H1 (cell line): ENCODE results near the gene COMP. TPM values are rescaled to one million over a fixed set of nuclear protein-coding genes. Genes with fewer than 3 reads are reported as not detected.

Source experiments
- CTCF ChIA-PET: fragments of 300-600 bp; sonication (Branson Sonifier 250); formaldehyde crosslinking; loops from one replicate; lab custom pipeline; 2021; ENCODE audit not compliant: partially characterized antibody; lab: Charles Lee
- POLR2A ChIA-PET: fragments of 300-600 bp; sonication (Branson Sonifier 250); formaldehyde crosslinking; loops from one replicate; lab custom pipeline; 2021; ENCODE audit warnings: inconsistent platforms; ENCODE audit not compliant: partially characterized antibody; lab: Charles Lee
- DNase-seq, 2 experiments: peaks; one replicate each; pipeline versions ENCODE4 v3.0.0 to v3.0.0-alpha.2; 2010 to 2022; ENCODE audit warnings: low spot score in 2 of 2, low read depth in 1 of 2, mixed read lengths in 1 of 2
- FAIRE-seq: peaks from 2 replicates; lab custom pipeline; 2011; peaks lifted over from hg19 to GRCh38; lab: Jason Lieb, UNC
- H2AFZ ChIP-seq: 2 replicates; pipeline ENCODE4 v1.8.1; 2012; ENCODE audit warnings: low read length, inconsistent platforms
- H2AK5ac ChIP-seq: 2 replicates; pipeline ENCODE4 v1.6.1; 2013; ENCODE audit warnings: low read depth, low read length
- H2BK120ac ChIP-seq: replicated peaks from 2 replicates; pipeline ENCODE3; 2013; ENCODE audit warnings: low read depth, low read length, inconsistent platforms
- H2BK12ac ChIP-seq: 2 replicates; pipeline ENCODE4 v1.6.1; 2013; ENCODE audit warnings: low read depth, low read length
- H2BK15ac ChIP-seq: 2 replicates; pipeline ENCODE4 v1.6.1; 2013; ENCODE audit warnings: low read length
- H2BK20ac ChIP-seq: 2 replicates; pipeline ENCODE4 v1.6.1; 2013; ENCODE audit warnings: low read length
- H2BK5ac ChIP-seq: 2 replicates; pipeline ENCODE4 v1.6.1; 2013; ENCODE audit warnings: low read depth, low read length
- H3K14ac ChIP-seq: 2 replicates; pipeline ENCODE4 v1.6.1; 2013; ENCODE audit warnings: inconsistent platforms; ENCODE audit not compliant: insufficient read length
- H3K18ac ChIP-seq: 2 replicates; pipeline ENCODE4 v1.6.1; 2013; ENCODE audit warnings: low read length; ENCODE audit errors: extremely low read depth
- H3K23ac ChIP-seq: 2 replicates; pipeline ENCODE4 v1.6.1; 2013; ENCODE audit warnings: inconsistent platforms; ENCODE audit not compliant: insufficient read length
- H3K23me2 ChIP-seq: 2 replicates; pipeline ENCODE4 v1.6.1; 2013; ENCODE audit warnings: low read depth, low read length
- H3K27ac ChIP-seq: 2 replicates; pipeline ENCODE4 v1.6.1; 2011; ENCODE audit warnings: low read depth, low read length, inconsistent platforms
- H3K27me3 ChIP-seq, 4 experiments: replicated peaks in 1 of 4; 1 replicate in 1 of 4; 2 replicates in 3 of 4; pipeline versions ENCODE4 v1.6.1 to v1.8.1; 2011 to 2013; ENCODE audit warnings: low read length in 3 of 4, mild to moderate bottlenecking in 3 of 4, inconsistent platforms in 2 of 4, mixed read lengths in 2 of 4, moderate library complexity in 1 of 4; ENCODE audit not compliant: control insufficient read depth in 3 of 4, insufficient read depth in 3 of 4; ENCODE audit errors: extremely low read depth in 1 of 4
- H3K36me3 ChIP-seq, 4 experiments: 2 replicates each; pipeline versions ENCODE4 v1.6.1 to v1.8.1; 2011 to 2013; ENCODE audit warnings: mild to moderate bottlenecking in 4 of 4, low read length in 3 of 4, moderate library complexity in 2 of 4, control low read depth in 1 of 4, inconsistent platforms in 1 of 4; ENCODE audit not compliant: insufficient read depth in 4 of 4, control insufficient read depth in 2 of 4
- H3K4ac ChIP-seq: replicated peaks from 2 replicates; pipeline ENCODE3; 2013; ENCODE audit warnings: low read length, low read depth, mixed read lengths, inconsistent platforms; ENCODE audit not compliant: insufficient read length
- H3K4me1 ChIP-seq, 4 experiments: replicated peaks in 1 of 4; 1 replicate in 1 of 4; 2 replicates in 3 of 4; pipeline versions ENCODE4 v1.6.1 to v1.8.1; 2011 to 2013; ENCODE audit warnings: low read length in 3 of 4, inconsistent platforms in 2 of 4, mixed read lengths in 1 of 4; ENCODE audit not compliant: insufficient read depth in 4 of 4, control insufficient read depth in 3 of 4
- H3K4me2 ChIP-seq, 2 experiments: 2 replicates each; pipeline versions ENCODE4 v1.6.1 to v1.8.1; 2011 to 2013; ENCODE audit warnings: low read depth in 2 of 2, low read length in 2 of 2, control low read depth in 1 of 2, inconsistent platforms in 1 of 2, mild to moderate bottlenecking in 1 of 2; ENCODE audit not compliant: insufficient read depth in 1 of 2
- H3K4me3 ChIP-seq, 4 experiments: fragments of 200-600, 300-600 bp in 1 of 4; sonication (generic), shearing (Covaris generic), sonication (Bioruptor Twin) in 1 of 4; 2 replicates each; pipeline versions ENCODE4 v1.5.1 to v1.8.1; 2011 to 2016; ENCODE audit warnings: low read length in 4 of 4, low read depth in 3 of 4, control low read depth in 2 of 4, inconsistent platforms in 2 of 4, mild to moderate bottlenecking in 2 of 4, mixed read lengths in 1 of 4, moderate library complexity in 1 of 4; ENCODE audit not compliant: insufficient read depth in 2 of 4; ENCODE audit errors: extremely low read depth in 1 of 4
- H3K56ac ChIP-seq: replicated peaks from 2 replicates; pipeline ENCODE3; 2013; ENCODE audit warnings: low read depth, mild to moderate bottlenecking, mixed read lengths, low read length, inconsistent platforms; ENCODE audit not compliant: insufficient read length
- H3K79me1 ChIP-seq: 2 replicates; pipeline ENCODE4 v1.6.1; 2013; ENCODE audit warnings: low read depth, low read length, control low read depth
- H3K79me2 ChIP-seq, 2 experiments: 2 replicates each; pipeline versions ENCODE4 v1.6.1 to v1.8.1; 2012 to 2013; ENCODE audit warnings: low read length in 2 of 2, mild to moderate bottlenecking in 2 of 2, inconsistent platforms in 1 of 2; ENCODE audit not compliant: insufficient read depth in 2 of 2, control insufficient read depth in 1 of 2
- H3K9ac ChIP-seq, 4 experiments: replicated peaks in 1 of 4; 1 replicate in 1 of 4; 2 replicates in 3 of 4; pipeline versions ENCODE4 v1.6.1 to v1.8.1; 2011 to 2013; ENCODE audit warnings: low read depth in 3 of 4, low read length in 3 of 4, control low read depth in 2 of 4, mild to moderate bottlenecking in 2 of 4, moderate library complexity in 2 of 4, inconsistent platforms in 1 of 4; ENCODE audit errors: extremely low read depth in 1 of 4
- H3K9me3 ChIP-seq, 2 experiments: 2 replicates each; pipeline versions ENCODE4 v1.6.1 to v1.8.1; 2012 to 2013; ENCODE audit warnings: mild to moderate bottlenecking in 2 of 2, moderate library complexity in 2 of 2, control low read depth in 1 of 2, inconsistent platforms in 1 of 2, low read depth in 1 of 2, low read length in 1 of 2, mixed read lengths in 1 of 2; ENCODE audit not compliant: insufficient read depth in 2 of 2
- H4K20me1 ChIP-seq, 2 experiments: replicated peaks in 1 of 2; 2 replicates each; pipeline versions ENCODE3 to v1.8.1; 2011 to 2013; ENCODE audit warnings: inconsistent platforms in 2 of 2, low read length in 2 of 2, mild to moderate bottlenecking in 1 of 2; ENCODE audit not compliant: insufficient read depth in 2 of 2, control insufficient read depth in 1 of 2
- H4K5ac ChIP-seq: 2 replicates; pipeline ENCODE4 v1.6.1; 2013; ENCODE audit warnings: low read length, low read depth, mixed read lengths, inconsistent platforms; ENCODE audit not compliant: insufficient read length
- H4K8ac ChIP-seq: 2 replicates; pipeline ENCODE4 v1.8.0; 2013; ENCODE audit warnings: mild to moderate bottlenecking, moderate library complexity, low read length, inconsistent platforms; ENCODE audit not compliant: insufficient read depth; ENCODE audit errors: extremely low read depth
- H4K91ac ChIP-seq: replicated peaks from 2 replicates; pipeline ENCODE3; 2013; ENCODE audit warnings: low read length, mixed read lengths, inconsistent platforms; ENCODE audit not compliant: insufficient read length
- BRCA1 ChIP-seq: IDR thresholded peaks from 2 replicates; pipeline ENCODE4 v1.6.1; 2012; ENCODE audit warnings: low read depth, low read length, improper control_type of control experiment
- CREB1 ChIP-seq: IDR thresholded peaks from 2 replicates; pipeline ENCODE4 v1.6.1; 2012; ENCODE audit warnings: inconsistent platforms
- GABPA ChIP-seq: IDR thresholded peaks from 2 replicates; pipeline ENCODE4 v1.6.1; 2011; ENCODE audit warnings: mild to moderate bottlenecking, low read length, moderate library complexity, borderline replicate concordance; ENCODE audit not compliant: insufficient read depth
- RAD21 ChIP-seq, 2 experiments: IDR thresholded peaks in 1 of 2; conservative IDR thresholded peaks in 1 of 2; 2 replicates each; pipeline ENCODE4 v1.6.1; 2011; ENCODE audit warnings: low read depth in 2 of 2, low read length in 2 of 2, improper control_type of control experiment in 1 of 2, inconsistent platforms in 1 of 2, mild to moderate bottlenecking in 1 of 2, moderate library complexity in 1 of 2
- SP1 ChIP-seq: IDR thresholded peaks from 2 replicates; pipeline ENCODE4 v1.6.1; 2011; ENCODE audit warnings: low read depth, low read length
- SP2 ChIP-seq: IDR thresholded peaks from 2 replicates; pipeline ENCODE4 v1.6.1; 2012; ENCODE audit warnings: mild to moderate bottlenecking, low read length, inconsistent platforms
- TAF1 ChIP-seq: IDR thresholded peaks from 2 replicates; pipeline ENCODE4 v1.6.1; 2011; ENCODE audit warnings: mild to moderate bottlenecking, low read depth, low read length
- ZNF274 ChIP-seq: IDR thresholded peaks from 2 replicates; pipeline ENCODE4 v1.7.0; 2012; ENCODE audit warnings: low read length, borderline replicate concordance; ENCODE audit errors: extremely low read depth
- WGBS, 2 experiments: shearing (Covaris generic) in 1 of 2; methylation state at CpG; one replicate each; pipeline versions ENCODE4 v1.1.6 to v1.1.7; 2013 to 2015; ENCODE audit warnings: low lambda C conversion rate in 2 of 2, mixed read lengths in 2 of 2, inconsistent platforms in 1 of 2, low coverage in 1 of 2, missing lambda C conversion rate in 1 of 2; ENCODE audit not compliant: insufficient replicate concordance in 2 of 2, insufficient coverage in 1 of 2, insufficient read length in 1 of 2; ENCODE audit errors: extremely low coverage in 1 of 2, missing lambda C conversion rate in 1 of 2; 5-methylcytosine and 5-hydroxymethylcytosine counted together
- polyA plus RNA-seq, 7 experiments: library from polyadenylated mRNA; depleted of rRNA in 3 of 7; stranded (reverse) in 5 of 7; unstranded in 2 of 7; fragments of >200 nt in 5 of 7; fragments of 200-250 nt in 2 of 7; gene quantifications; 1 replicate in 5 of 7; 2 replicates in 1 of 7; 4 replicates in 1 of 7; pipeline versions ENCODE4 v1.2.1 to v1.2.3, GENCODE V29; 2011 to 2013; ENCODE audit warnings: missing spikeins in 2 of 7, mixed read lengths in 2 of 7
- total RNA-seq: library from RNA; stranded (reverse); fragmentation: NEBNext Ultra II Directional; extraction: Animal tissue kit (Norgen Biotek cat#: 25700); gene quantifications from 2 replicates; pipeline ENCODE4 v1.2.1, GENCODE V29; 2021
- TF ChIP-seq, protein P1 (sequence below): IDR thresholded peaks from 2 replicates; pipeline ENCODE4 v1.6.1; 2011; ENCODE audit warnings: low read length, improper control_type of control experiment
- TF ChIP-seq, protein P2 (sequence below): IDR thresholded peaks from 2 replicates; pipeline ENCODE4 v1.6.1; 2012; ENCODE audit warnings: inconsistent platforms

COMP gene
- total and polyA plus RNA-seq, 2 of the 8 experiments (the other 6 are each of a cell fraction or from before 2014, with no cell fraction given), result 0.17 TPM

DNA sequence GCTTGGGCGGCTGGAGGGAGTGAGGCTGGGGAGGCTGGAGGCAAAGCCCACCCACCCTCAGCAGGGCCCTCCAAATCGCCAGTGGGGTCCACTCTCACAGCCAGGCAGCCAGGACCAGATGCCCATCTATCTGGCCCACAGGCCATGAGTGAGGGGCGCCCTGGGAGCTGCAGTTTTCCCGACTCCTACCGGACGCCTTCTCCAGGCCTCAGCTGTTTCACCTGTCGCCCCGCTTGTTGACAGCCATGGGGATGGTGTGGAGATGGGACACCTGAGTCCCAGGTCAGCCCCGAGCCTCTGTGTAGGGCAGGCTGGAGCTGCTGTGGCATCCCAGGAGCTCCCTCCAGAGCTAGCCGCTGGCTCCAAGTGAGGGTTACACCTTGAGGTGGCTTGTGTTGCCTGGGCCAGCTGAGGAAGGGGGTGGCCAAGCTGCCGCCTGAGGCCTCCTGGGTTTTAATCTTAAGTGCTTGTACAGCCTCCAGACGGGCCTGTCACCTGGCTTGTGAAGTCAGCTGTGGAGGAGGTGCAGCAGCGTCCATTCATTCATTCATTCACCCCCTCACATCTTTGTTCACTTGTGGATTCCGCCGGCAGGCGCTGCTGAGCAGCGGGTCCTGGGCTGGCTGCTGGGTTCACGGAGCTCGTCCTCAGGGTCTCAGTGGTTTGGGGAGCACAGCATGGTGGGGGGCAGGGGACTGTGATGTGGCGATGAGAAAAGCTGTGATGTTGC, 52.0 kb downstream of the COMP start:
- H2BK5ac ChIP-seq, result no peak overlapping the region
- no peak overlapping the region for H3K4me3 ChIP-seq
- no peak overlapping the region for H3K18ac ChIP-seq
- H3K4me1 ChIP-seq, result no peaks in the 10 kb centered on the region; a peak in 1 of 7 replicates
- no peaks in the 10 kb centered on the region for H3K27me3 ChIP-seq
- H3K14ac ChIP-seq, result no peak overlapping the region
- no peak overlapping the region for H4K91ac ChIP-seq
- DNase-seq (no peak), FAIRE-seq (no peak)
- CTCF ChIA-PET, result interaction anchor here (0.7 to 1.7 kb wide), 12 partner anchors 11 to 277 kb away, joined by 3 to 6 read pairs (median 3); no protein-coding TSS in a partner anchor
- H2BK20ac ChIP-seq, result no peak overlapping the region
- no peak overlapping the region for H3K4me2 ChIP-seq
- no peak overlapping the region for H3K4ac ChIP-seq
- H3K56ac ChIP-seq, result no peak overlapping the region
- H4K8ac ChIP-seq, result no peak overlapping the region
- no peak overlapping the region for H2BK12ac ChIP-seq
- H3K23me2 ChIP-seq, result no peaks in the 10 kb centered on the region
- peaks cover 2% of the 10 kb centered on the region; the same call in 1 of the 2 replicates for H3K79me1 ChIP-seq
- no peaks in the 10 kb centered on the region for H3K36me3 ChIP-seq
- no peaks in the 10 kb centered on the region for H3K79me2 ChIP-seq
- WGBS, 2 experiments, result 89% methylated on average over 20 of the region's 20 CpGs; no CpG with 5 or more reads in 1 of the 2 experiments
- H3K9me3 ChIP-seq, result no peaks in the 10 kb centered on the region
- H2BK15ac ChIP-seq, result no peak overlapping the region
- H3K9ac ChIP-seq, result no peak overlapping the region
- H2AFZ ChIP-seq, result no peak overlapping the region
- POLR2A ChIA-PET, result interaction anchor here (0.9 to 1.6 kb wide), 8 partner anchors 9 to 156 kb away, joined by 3 to 6 read pairs (median 3); no protein-coding TSS in a partner anchor
- no peak overlapping the region for H4K5ac ChIP-seq
- H3K27ac ChIP-seq, result no peak overlapping the region
- no peak overlapping the region for H2BK120ac ChIP-seq
- peaks cover 3 to 8% of the 10 kb centered on the region in 2 experiments for H4K20me1 ChIP-seq
- no peak overlapping the region for H2AK5ac ChIP-seq
- H3K23ac ChIP-seq, result no peak overlapping the region
- TF ChIP-seq, protein P1, sequence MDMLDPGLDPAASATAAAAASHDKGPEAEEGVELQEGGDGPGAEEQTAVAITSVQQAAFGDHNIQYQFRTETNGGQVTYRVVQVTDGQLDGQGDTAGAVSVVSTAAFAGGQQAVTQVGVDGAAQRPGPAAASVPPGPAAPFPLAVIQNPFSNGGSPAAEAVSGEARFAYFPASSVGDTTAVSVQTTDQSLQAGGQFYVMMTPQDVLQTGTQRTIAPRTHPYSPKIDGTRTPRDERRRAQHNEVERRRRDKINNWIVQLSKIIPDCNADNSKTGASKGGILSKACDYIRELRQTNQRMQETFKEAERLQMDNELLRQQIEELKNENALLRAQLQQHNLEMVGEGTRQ, result no peak
- TF ChIP-seq TAF1 (no peak), RAD21 (IDR thresholded peaks at IDR 0.05 in 1 of 2, conservative IDR thresholded peaks at IDR 0.05 in 1 of 2; ENCODE audit: low read depth in 2 of 2, low read length in 2 of 2) (no peak), BRCA1 (no peak), ZNF274 (no peak), SP2 (no peak), CREB1 (no peak), SP1 (no peak), GABPA (no peak)
- TF ChIP-seq, protein P2, sequence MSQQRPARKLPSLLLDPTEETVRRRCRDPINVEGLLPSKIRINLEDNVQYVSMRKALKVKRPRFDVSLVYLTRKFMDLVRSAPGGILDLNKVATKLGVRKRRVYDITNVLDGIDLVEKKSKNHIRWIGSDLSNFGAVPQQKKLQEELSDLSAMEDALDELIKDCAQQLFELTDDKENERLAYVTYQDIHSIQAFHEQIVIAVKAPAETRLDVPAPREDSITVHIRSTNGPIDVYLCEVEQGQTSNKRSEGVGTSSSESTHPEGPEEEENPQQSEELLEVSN, result no peak
